IMR-90 (cell line): Measurements from ENCODE around the gene RIOK2. TPM values are rescaled to one million over a fixed set of nuclear protein-coding genes. Genes with fewer than 3 reads are reported as not detected.

Experiments
- ATAC-seq: fragments of 200-7000 bp; cut with Tn5 transposase; 2 replicates; pipeline ENCODE4 v1.9.1; 2020; ENCODE audit warnings: low read depth, mild to moderate bottlenecking, moderate library complexity
- BruUV-seq: library from RNA; stranded (reverse); fragments of 400-500 nt; replicated peaks from 2 replicates; lab custom pipeline; 2021; lab: Mats Ljungman, UMichigan
- CTCF ChIA-PET: fragments of 300-600 bp; formaldehyde crosslinking; extraction: SDS; loops from one replicate; lab custom pipeline; 2021; ENCODE audit warnings: antibody characterized with exemption; lab: Yijun Ruan, JAX
- POLR2A ChIA-PET: fragments of 300-600 bp; sonication (Branson Sonifier 250); formaldehyde crosslinking; loops from one replicate; lab custom pipeline; 2022; ENCODE audit warnings: antibody characterized with exemption; ENCODE audit not compliant: unreplicated experiment; lab: Charles Lee
- DNase-seq: peaks from one replicate; pipeline ENCODE4 v3.0.0; 2013
- H2AFZ ChIP-seq: replicated peaks from 2 replicates; pipeline ENCODE3; 2013; ENCODE audit warnings: low read length, mild to moderate bottlenecking; ENCODE audit not compliant: poor library complexity
- H2AK5ac ChIP-seq: 2 replicates; pipeline ENCODE4 v1.6.1; 2013; ENCODE audit warnings: low read depth, low read length, inconsistent platforms
- H2AK9ac ChIP-seq: replicated peaks from 2 replicates; pipeline ENCODE3; 2013; ENCODE audit warnings: mild to moderate bottlenecking, low read depth, low read length, moderate library complexity; ENCODE audit not compliant: poor library complexity
- H2BK120ac ChIP-seq: 2 replicates; pipeline ENCODE4 v1.6.1; 2013; ENCODE audit warnings: low read depth, low read length, inconsistent platforms
- H2BK15ac ChIP-seq: 3 replicates; pipeline ENCODE4 v1.6.1; 2013; ENCODE audit warnings: low read depth, low read length, inconsistent platforms
- H2BK20ac ChIP-seq: 2 replicates; pipeline ENCODE4 v1.6.1; 2013; ENCODE audit warnings: low read depth, mild to moderate bottlenecking, inconsistent platforms, low read length, moderate library complexity
- H2BK5ac ChIP-seq: 2 replicates; pipeline ENCODE4 v1.6.1; 2013; ENCODE audit warnings: mild to moderate bottlenecking, low read depth, low read length, inconsistent platforms; ENCODE audit not compliant: poor library complexity, severe bottlenecking
- H3K14ac ChIP-seq: replicated peaks from 2 replicates; pipeline ENCODE4 v1.6.1; 2013; ENCODE audit warnings: low read depth, low read length, inconsistent platforms
- H3K18ac ChIP-seq: 2 replicates; pipeline ENCODE4 v1.6.1; 2013; ENCODE audit warnings: low read depth, low read length, control low read depth
- H3K23ac ChIP-seq: 2 replicates; pipeline ENCODE4 v1.6.1; 2013; ENCODE audit warnings: low read depth, low read length, inconsistent platforms
- H3K27ac ChIP-seq: 2 replicates; pipeline ENCODE4 v1.5.1; 2013; ENCODE audit warnings: mild to moderate bottlenecking, control low read depth, low read length; ENCODE audit not compliant: insufficient read depth
- H3K27me3 ChIP-seq: 2 replicates; pipeline ENCODE4 v1.6.1; 2013; ENCODE audit warnings: low read length; ENCODE audit not compliant: control insufficient read depth, insufficient read depth
- H3K36me3 ChIP-seq: 2 replicates; pipeline ENCODE4 v1.6.1; 2013; ENCODE audit warnings: low read length, mixed read lengths; ENCODE audit not compliant: control insufficient read depth, insufficient read depth
- H3K4ac ChIP-seq: 2 replicates; pipeline ENCODE4 v1.6.1; 2013; ENCODE audit warnings: low read depth, low read length, inconsistent platforms
- H3K4me1 ChIP-seq: 2 replicates; pipeline ENCODE4 v1.6.1; 2013; ENCODE audit warnings: low read length, mixed read lengths; ENCODE audit not compliant: control insufficient read depth, insufficient read depth
- H3K4me2 ChIP-seq: 2 replicates; pipeline ENCODE4 v1.6.1; 2013; ENCODE audit warnings: low read depth, mild to moderate bottlenecking, control low read depth, low read length, moderate library complexity
- H3K4me3 ChIP-seq: 2 replicates; pipeline ENCODE4 v1.5.1; 2013; ENCODE audit warnings: low read depth, mild to moderate bottlenecking, control low read depth, low read length, moderate library complexity; ENCODE audit not compliant: insufficient read depth
- H3K56ac ChIP-seq: 2 replicates; pipeline ENCODE4 v1.6.1; 2013; ENCODE audit warnings: low read length, inconsistent platforms; ENCODE audit not compliant: insufficient read depth; ENCODE audit errors: extremely low read depth
- H3K79me1 ChIP-seq, 2 experiments: 2 replicates each; pipeline ENCODE4 v1.6.1; 2013; ENCODE audit warnings: low read length in 2 of 2, inconsistent platforms in 1 of 2, low read depth in 1 of 2
- H3K9ac ChIP-seq: 2 replicates; pipeline ENCODE4 v1.6.1; 2013; ENCODE audit warnings: low read depth, low read length, control low read depth
- H3K9me1 ChIP-seq: 2 replicates; pipeline ENCODE4 v1.6.1; 2013; ENCODE audit warnings: low read length, inconsistent platforms; ENCODE audit not compliant: insufficient read depth
- H3K9me3 ChIP-seq: 2 replicates; pipeline ENCODE4 v1.6.1; 2013; ENCODE audit warnings: low read length; ENCODE audit not compliant: control insufficient read depth, insufficient read depth
- H4K20me1 ChIP-seq: 2 replicates; pipeline ENCODE4 v1.6.1; 2013; ENCODE audit warnings: low read length, inconsistent platforms; ENCODE audit not compliant: insufficient read depth
- H4K5ac ChIP-seq: 2 replicates; pipeline ENCODE4 v1.6.1; 2013; ENCODE audit warnings: mild to moderate bottlenecking, low read depth, low read length, control low read depth
- H4K8ac ChIP-seq, 2 experiments: 2 replicates each; pipeline ENCODE4 v1.6.1; 2013; ENCODE audit warnings: low read depth in 2 of 2, low read length in 2 of 2, control low read depth in 1 of 2, inconsistent platforms in 1 of 2
- H4K91ac ChIP-seq: 2 replicates; pipeline ENCODE4 v1.6.1; 2013; ENCODE audit warnings: low read depth, low read length, inconsistent platforms; ENCODE audit not compliant: insufficient read depth
- BHLHE40 ChIP-seq: fragments of 150-350 bp; IDR thresholded peaks from 2 replicates; pipeline ENCODE4 v1.6.1; 2016; ENCODE audit warnings: mild to moderate bottlenecking, low read depth, low read length
- ELK1 ChIP-seq: fragments of 150-350 bp; IDR thresholded peaks from 2 replicates; pipeline ENCODE4 v1.6.1; 2016; ENCODE audit warnings: low read depth, mild to moderate bottlenecking, low read length, moderate library complexity, borderline replicate concordance
- FOS ChIP-seq: fragments of 150-350 bp; IDR thresholded peaks from 2 replicates; pipeline ENCODE4 v1.6.1; 2016; ENCODE audit warnings: low read depth, low read length
- MAZ ChIP-seq: IDR thresholded peaks from 2 replicates; pipeline ENCODE4 v1.6.1; 2012; ENCODE audit warnings: low read depth, mild to moderate bottlenecking, low read length, improper control_type of control experiment, moderate library complexity, borderline replicate concordance
- POLR2A ChIP-seq: IDR thresholded peaks from 2 replicates; pipeline ENCODE4 v1.6.1; 2012; ENCODE audit warnings: mild to moderate bottlenecking, low read depth, low read length
- RFX5 ChIP-seq: IDR thresholded peaks from 2 replicates; pipeline ENCODE4 v1.8.0; 2012; ENCODE audit warnings: low read depth, mild to moderate bottlenecking, low read length, moderate library complexity
- WGBS, 2 experiments: methylation state at CpG; one replicate each; pipeline versions ENCODE4 v1.1.5 to v1.1.7; 2013; ENCODE audit warnings: missing lambda C conversion rate in 2 of 2; ENCODE audit not compliant: insufficient read length in 1 of 2; ENCODE audit errors: extremely low coverage in 2 of 2; 5-methylcytosine and 5-hydroxymethylcytosine counted together
- dilution Hi-C: fragments of 300-500 bp; cut with HindIII; formaldehyde crosslinking; loops from one replicate; pipeline ENCODE4 v1.14.3; 2018; ENCODE audit warnings: low sequenced_read_pairs; ENCODE audit not compliant: unreplicated experiment
- in situ Hi-C: fragments of 300-500 bp; cut with MboI; formaldehyde crosslinking; loops from 3 replicates; pipeline ENCODE4 v1.14.3; 2019; ENCODE audit warnings: low sequenced_read_pairs, inconsistent platforms, mixed read lengths
- intact Hi-C: fragments of 100-400 bp; cut with micrococcal nuclease; formaldehyde crosslinking; loops from 2 replicates; pipeline ENCODE4 v1.10.0; 2022
- polyA plus RNA-seq, 3 experiments: library from polyadenylated mRNA; depleted of rRNA; stranded (reverse); fragments of >200 nt; gene quantifications; 2 replicates each; pipeline ENCODE4 v1.2.3, GENCODE V29; 2012; ENCODE audit warnings: low replicate concordance in 1 of 3
- total RNA-seq: library from RNA; depleted of rRNA; stranded (reverse); fragments of >200 nt; gene quantifications from 2 replicates; pipeline ENCODE4 v1.2.3, GENCODE V29; 2012

The RIOK2 gene
- total and polyA plus RNA-seq, 2 of the 4 experiments (the other 2 are of a cell fraction): 10.7 to 17.7 TPM

GRCh38 chr5:97182571-97183099, 412 bp downstream of the RIOK2 start:
- Histone ChIP-seq H3K4me1 (peaks cover 2% of the 10 kb centered on the region; the same call in 1 of the 2 replicates), H3K18ac (peak overlapping the region; percentile 79), H4K20me1 (no peaks in the 10 kb centered on the region), H3K4me2 (peak overlapping the region; percentile 93), H3K9me1 (no peaks in the 10 kb centered on the region; the same call in 1 of the 2 replicates), H3K9ac (peak overlapping the region; percentile 96), H4K91ac (peak overlapping the region; percentile 67; the same call in 1 of the 2 replicates), H3K27me3 (no peaks in the 10 kb centered on the region), H4K8ac (peak overlapping the region; percentile 81 to 99), H3K23ac (peak overlapping the region; percentile 82), H4K5ac (peak overlapping the region; percentile 76), H2BK5ac (peak overlapping the region; percentile 97), H2BK15ac (peak overlapping the region; percentile 67; the same call in 2 of the 3 replicates), H3K4me3 (peak overlapping the region; percentile 82), H2AK9ac (peak overlapping the region; percentile 83), H3K79me1 (peaks cover 18 to 36% of the 10 kb centered on the region in 2 experiments), H3K36me3 (peaks cover 9% of the 10 kb centered on the region), H2AFZ (peak overlapping the region; percentile 86), H2BK120ac (peak overlapping the region; percentile 58; the same call in 1 of the 2 replicates), H3K27ac (peak overlapping the region; percentile 86), H2AK5ac (0 out of 2 replicates have a peak overlapping the region, but pooled peaks have one; percentile 20), H2BK20ac (no peak overlapping the region), H3K56ac (peak overlapping the region; percentile 100), H3K14ac (peak overlapping the region; percentile 86), H3K9me3 (no peaks in the 10 kb centered on the region), H3K4ac (peak overlapping the region; percentile 92)
- TSS peak; percentile 88 for BruUV-seq
- WGBS, 2 experiments: 0% methylated on average over 5 of the region's 12 CpGs; no CpG with 5 or more reads in 1 of the 2 experiments
- dilution Hi-C loops (no loop called here), intact Hi-C loops (loop anchor here (2.0 to 5.0 kb wide), 4 partner anchors 350 to 1645 kb away; partner anchors contain the start of gene RGMB), in situ Hi-C loops (loop anchor here (10.0 kb wide), 1 partner anchor 1592 kb away; the partner anchor contains the start of gene RGMB)
- DNase-seq (peak; percentile 36), ATAC-seq (peak; percentile 6)
- CTCF ChIA-PET: interaction anchor here (0.6 kb wide), 2 partner anchors 180 to 947 kb away, joined by 3 to 4 read pairs; no protein-coding TSS in a partner anchor
- TF ChIP-seq FOS: no peak
- no peak for TF ChIP-seq MAZ
- TF ChIP-seq POLR2A: no peak
- no peak for TF ChIP-seq BHLHE40
- TF ChIP-seq ELK1: no peak
- no peak for TF ChIP-seq RFX5
- POLR2A ChIA-PET: interaction anchor here (0.6 kb wide), 1 partner anchor 832 kb away, joined by 3 read pairs; no protein-coding TSS in a partner anchor
